SJSA1 (cell line): Measurements from ENCODE around the gene TMEM95. TPM values are rescaled to one million over a fixed set of nuclear protein-coding genes. Genes with fewer than 3 reads are reported as not detected.

ENCODE experiments used
- DNase-seq, 2 experiments: peaks; one replicate each; pipeline ENCODE4 v3.0.0-alpha.2; 2015 to 2020; ENCODE audit warnings: low spot score in 2 of 2, low read depth in 1 of 2
- H3K27ac ChIP-seq: fragments of 250-450 bp; sonication (Bioruptor Pico); 2 replicates; pipeline ENCODE4 v1.5.1; 2020; ENCODE audit warnings: mild to moderate bottlenecking, moderate library complexity
- H3K27me3 ChIP-seq: fragments of 250-450 bp; sonication (Bioruptor Pico); replicated peaks from 2 replicates; pipeline ENCODE4 v1.5.1; 2020; ENCODE audit warnings: mild to moderate bottlenecking, moderate library complexity
- H3K36me3 ChIP-seq: fragments of 250-450 bp; sonication (Bioruptor Pico); 2 replicates; pipeline ENCODE4 v1.5.1; 2020; ENCODE audit warnings: mild to moderate bottlenecking
- H3K4me1 ChIP-seq: fragments of 250-450 bp; sonication (Bioruptor Pico); replicated peaks from 2 replicates; pipeline ENCODE4 v1.6.1; 2021; ENCODE audit warnings: mild to moderate bottlenecking
- H3K4me3 ChIP-seq: fragments of 250-450 bp; sonication (Bioruptor Pico); 2 replicates; pipeline ENCODE4 v1.5.1; 2020; ENCODE audit warnings: mild to moderate bottlenecking
- H3K9me3 ChIP-seq: fragments of 250-450 bp; sonication (Bioruptor Pico); replicated peaks from 2 replicates; pipeline ENCODE4 v1.5.1; 2020; ENCODE audit warnings: mild to moderate bottlenecking
- total RNA-seq: library from RNA; depleted of rRNA; stranded (reverse); fragments of >200 nt; shearing (Covaris generic); gene quantifications from 2 replicates; pipeline ENCODE4 v1.2.3, GENCODE V29; 2014

TMEM95 gene
- total RNA-seq, 1 experiment from 2014 or later: not detected

DNA sequence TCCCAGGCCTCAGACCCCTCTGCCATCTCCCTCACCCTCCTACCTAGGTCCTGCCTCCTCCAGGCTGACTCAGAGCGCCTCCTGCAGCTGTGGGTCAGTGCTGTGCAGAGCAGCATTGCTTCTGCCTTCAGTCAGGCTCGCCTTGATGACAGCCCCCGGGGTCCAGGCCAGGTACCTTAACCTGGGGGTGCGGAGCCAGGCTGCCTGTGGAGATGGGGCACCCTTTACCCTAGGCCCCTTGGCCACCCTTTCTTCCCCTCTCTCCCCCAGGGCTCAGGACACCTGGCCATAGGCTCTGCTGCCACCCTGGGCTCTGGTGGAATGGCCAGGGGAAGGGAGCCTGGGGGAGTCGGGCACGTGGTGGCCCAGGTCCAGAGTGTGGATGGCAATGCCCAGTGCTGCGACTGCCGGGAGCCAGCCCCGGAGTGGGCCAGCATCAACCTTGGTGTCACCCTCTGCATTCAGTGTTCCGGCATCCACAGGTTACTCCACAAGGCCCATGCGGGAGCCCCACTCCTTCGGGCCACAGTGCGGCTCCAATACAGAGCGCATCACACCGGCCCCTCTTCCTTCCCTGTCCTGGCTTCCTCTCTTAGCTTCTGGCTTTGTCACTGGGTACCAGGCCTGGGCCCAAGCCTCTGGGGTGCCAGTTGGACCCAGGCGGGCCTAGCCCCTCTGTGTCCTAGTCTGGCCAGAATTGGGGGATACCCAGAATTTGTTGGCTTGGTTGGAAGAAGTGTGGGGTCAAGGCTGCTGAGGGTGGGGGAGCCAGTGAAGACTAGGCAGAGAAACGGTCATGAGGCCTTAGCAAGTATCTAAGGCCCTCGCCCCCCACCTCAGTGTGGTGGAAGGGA is 8.0 kb upstream of the TMEM95 start:
- Histone ChIP-seq H3K36me3 (peaks cover 4% of the 10 kb centered on the region), H3K9me3 (no peaks in the 10 kb centered on the region), H3K4me3 (no peak overlapping the region), H3K4me1 (peaks cover 18% of the 10 kb centered on the region), H3K27ac (no peak overlapping the region), H3K27me3 (peaks cover 25% of the 10 kb centered on the region)
- no peak for DNase-seq

DNA sequence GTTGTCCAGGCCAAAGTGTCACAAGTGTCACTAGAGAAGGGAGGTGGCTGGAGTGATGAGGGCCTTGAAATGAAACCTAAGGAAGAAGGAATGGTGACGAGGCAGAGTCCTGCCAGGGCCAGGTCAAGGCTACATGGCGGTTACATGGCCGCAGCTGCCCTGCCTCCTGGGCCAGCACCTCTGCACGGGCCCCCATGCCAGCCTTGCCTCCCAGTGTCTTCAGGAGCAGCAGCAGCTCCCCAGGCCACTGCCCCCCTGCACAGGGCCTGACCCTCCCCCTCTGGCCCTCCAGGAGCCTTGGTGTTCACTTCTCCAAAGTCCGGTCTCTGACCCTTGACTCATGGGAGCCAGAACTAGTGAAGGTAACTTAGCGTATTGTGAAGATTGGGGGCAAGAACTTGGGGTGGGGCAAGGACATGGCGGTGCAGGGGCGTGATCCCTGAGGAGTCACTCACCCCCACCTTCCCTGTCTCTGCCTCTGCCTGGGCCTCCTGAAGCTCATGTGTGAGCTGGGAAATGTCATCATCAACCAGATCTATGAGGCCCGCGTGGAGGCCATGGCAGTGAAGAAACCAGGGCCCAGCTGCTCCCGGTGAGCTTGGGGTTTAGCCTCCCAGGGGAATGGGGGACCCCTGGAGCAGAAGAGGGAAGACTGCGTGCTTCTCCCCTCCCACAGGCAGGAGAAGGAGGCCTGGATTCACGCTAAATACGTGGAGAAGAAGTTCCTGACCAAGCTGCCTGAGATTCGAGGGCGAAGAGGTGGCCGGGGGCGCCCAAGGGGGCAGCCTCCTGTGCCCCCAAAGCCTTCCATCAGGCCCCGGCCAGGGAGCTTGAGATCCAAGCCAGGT is 7.1 kb upstream of the TMEM95 start:
- no peak overlapping the region for H3K4me3 ChIP-seq
- no peak overlapping the region for H3K27ac ChIP-seq
- DNase-seq: no peak
- H3K9me3 ChIP-seq: no peaks in the 10 kb centered on the region
- peaks cover 25% of the 10 kb centered on the region for H3K4me1 ChIP-seq
- peaks cover 4% of the 10 kb centered on the region for H3K36me3 ChIP-seq
- H3K27me3 ChIP-seq: peaks cover 20% of the 10 kb centered on the region

DNA sequence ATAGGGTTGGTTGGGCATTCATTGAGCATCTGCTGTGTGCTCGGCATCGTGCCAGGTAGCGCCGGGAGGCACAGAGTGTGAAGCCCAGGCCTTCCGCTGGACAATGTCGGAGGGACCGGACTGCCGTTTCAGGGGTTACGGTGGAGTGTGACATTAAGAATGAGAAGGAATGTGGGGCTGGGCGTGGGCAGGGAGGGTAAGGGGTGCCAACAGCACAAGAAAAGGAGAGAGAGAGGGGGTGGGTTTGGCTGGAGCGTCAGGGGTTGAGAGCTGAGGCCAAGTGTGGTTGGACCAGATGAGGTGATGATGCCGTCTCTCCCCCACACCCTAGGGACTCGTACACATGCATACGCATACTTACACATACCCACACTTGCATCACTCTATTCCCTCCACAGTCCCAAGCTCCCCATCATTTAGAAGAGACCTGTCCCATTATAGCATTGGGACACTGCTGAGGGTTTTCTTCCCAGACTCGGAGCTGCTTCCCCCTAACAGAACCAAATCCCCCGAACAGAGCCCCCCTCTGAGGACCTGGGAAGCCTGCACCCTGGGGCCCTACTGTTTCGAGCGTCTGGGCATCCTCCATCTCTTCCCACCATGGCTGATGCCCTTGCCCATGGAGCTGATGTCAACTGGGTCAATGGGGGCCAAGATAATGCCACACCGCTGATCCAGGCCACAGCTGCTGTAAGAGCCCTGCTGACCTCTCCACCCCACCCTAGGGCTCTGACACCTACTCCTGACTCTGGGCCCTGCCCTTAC is 6.3 kb upstream of the TMEM95 start:
- Histone ChIP-seq H3K4me1 (peaks cover 30% of the 10 kb centered on the region), H3K27ac (no peak overlapping the region), H3K4me3 (no peak overlapping the region), H3K9me3 (no peaks in the 10 kb centered on the region), H3K36me3 (peaks cover 4% of the 10 kb centered on the region), H3K27me3 (peaks cover 12% of the 10 kb centered on the region)
- no peak for DNase-seq

DNA sequence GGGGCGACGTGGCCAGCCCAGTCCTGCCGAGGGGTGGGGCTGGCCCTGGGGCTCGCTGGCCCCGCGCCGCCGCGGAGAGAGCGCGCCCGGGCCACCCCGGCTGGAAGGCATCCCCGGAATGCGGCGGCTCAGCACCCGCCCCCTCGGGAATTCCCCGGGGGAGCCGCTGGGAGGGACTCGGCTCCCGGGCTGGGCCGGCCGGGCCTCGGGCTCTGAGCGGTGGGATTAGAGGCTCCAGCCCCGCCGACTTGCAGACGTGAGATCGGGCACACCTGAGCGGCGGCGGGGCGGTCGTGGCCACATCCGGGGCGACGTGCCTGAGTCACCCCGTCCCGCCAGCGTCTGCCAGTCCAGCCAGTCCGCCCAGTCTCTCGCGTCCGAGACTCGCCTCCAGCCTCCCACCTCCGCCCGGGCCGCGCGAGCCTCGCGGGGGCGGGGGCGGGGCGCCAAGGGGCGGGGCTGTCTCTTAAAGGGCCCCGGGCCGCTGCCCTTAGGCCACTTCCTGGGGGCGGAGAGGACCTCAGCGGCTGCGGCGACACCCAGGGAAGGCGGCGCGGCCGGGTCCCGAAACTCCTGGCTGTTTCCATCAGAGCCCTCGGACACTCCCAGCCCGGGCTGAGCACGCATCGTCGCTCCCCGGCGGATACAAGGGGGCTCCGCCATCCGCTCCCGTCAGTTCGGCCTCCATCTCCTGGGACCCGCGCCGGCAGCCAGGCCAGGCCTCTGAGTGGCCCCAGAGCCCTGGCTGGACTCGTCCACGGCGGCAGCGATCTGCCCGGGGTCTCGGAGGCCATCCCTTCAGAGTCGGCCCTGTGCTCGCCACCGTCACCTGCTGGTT is 3.1 kb upstream of the TMEM95 start, which contains the start of gene KCTD11:
TSS of gene KCTD11 (plus strand) at position 498 of the 838 bp plus-strand sequence.
- no peaks in the 10 kb centered on the region for H3K9me3 ChIP-seq
- peak; percentile 93 to 97 for DNase-seq

DNA sequence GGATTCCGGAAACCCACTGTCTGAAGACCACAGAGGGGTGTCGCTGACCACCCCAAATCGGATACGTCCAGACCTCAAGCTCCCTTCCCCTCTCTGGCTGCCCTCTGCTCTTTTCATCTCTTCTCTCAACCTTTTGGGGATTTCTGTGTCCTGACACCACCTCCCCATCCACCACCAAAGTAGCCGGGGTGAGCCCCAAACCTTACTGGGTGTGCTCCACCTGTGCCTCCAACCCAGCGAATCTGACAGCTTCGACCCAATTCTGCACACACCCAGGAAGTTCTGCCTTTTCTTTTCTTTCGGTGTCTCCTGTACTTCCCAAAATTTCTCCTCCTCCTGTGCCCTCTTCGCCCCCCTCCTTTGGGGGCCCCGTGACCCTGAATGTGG is 2.5 kb upstream of the TMEM95 start:
- H3K4me3 ChIP-seq: peak overlapping the region; percentile 77
- no peak for DNase-seq
- H3K36me3 ChIP-seq: peaks cover 4% of the 10 kb centered on the region
- H3K4me1 ChIP-seq: peaks cover 39% of the 10 kb centered on the region
- no peaks in the 10 kb centered on the region for H3K27me3 ChIP-seq
- H3K27ac ChIP-seq: peak overlapping the region; percentile 92
- no peaks in the 10 kb centered on the region for H3K9me3 ChIP-seq

More for the DNA sequence above, 3.1 kb upstream of the TMEM95 start, which contains the start of gene KCTD11:
- Histone ChIP-seq H3K27ac (peak within 1 kb of the TSS; percentile 92), H3K4me1 (peaks cover 39% of the 10 kb centered on the region), H3K36me3 (peaks cover 4% of the 10 kb centered on the region), H3K27me3 (no peaks in the 10 kb centered on the region), H3K4me3 (peak within 1 kb of the TSS; percentile 77)

DNA sequence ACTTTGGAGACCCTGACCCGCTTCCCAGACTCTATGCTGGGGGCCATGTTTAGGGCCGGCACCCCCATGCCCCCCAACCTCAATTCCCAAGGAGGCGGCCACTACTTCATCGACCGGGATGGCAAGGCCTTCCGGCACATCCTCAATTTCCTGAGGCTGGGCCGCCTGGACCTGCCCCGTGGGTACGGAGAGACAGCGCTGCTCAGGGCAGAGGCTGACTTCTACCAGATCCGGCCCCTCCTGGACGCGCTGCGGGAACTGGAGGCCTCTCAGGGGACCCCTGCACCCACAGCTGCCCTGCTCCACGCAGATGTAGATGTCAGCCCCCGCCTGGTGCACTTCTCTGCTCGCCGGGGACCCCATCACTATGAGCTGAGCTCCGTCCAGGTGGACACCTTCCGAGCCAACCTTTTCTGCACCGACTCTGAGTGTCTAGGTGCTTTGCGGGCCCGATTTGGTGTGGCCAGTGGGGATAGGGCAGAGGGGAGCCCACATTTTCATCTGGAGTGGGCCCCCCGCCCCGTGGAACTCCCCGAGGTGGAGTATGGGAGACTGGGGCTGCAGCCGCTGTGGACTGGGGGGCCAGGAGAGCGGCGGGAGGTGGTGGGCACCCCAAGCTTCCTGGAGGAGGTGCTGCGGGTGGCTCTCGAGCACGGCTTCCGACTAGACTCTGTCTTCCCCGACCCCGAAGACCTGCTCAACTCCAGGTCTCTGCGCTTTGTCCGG is 1.9 kb upstream of the TMEM95 start:
- peaks cover 39% of the 10 kb centered on the region for H3K4me1 ChIP-seq
- no peak for DNase-seq
- H3K36me3 ChIP-seq: peaks cover 4% of the 10 kb centered on the region
- no peaks in the 10 kb centered on the region for H3K27me3 ChIP-seq
- H3K27ac ChIP-seq: no peak overlapping the region
- peak overlapping the region; percentile 77 for H3K4me3 ChIP-seq
- no peaks in the 10 kb centered on the region for H3K9me3 ChIP-seq

DNA sequence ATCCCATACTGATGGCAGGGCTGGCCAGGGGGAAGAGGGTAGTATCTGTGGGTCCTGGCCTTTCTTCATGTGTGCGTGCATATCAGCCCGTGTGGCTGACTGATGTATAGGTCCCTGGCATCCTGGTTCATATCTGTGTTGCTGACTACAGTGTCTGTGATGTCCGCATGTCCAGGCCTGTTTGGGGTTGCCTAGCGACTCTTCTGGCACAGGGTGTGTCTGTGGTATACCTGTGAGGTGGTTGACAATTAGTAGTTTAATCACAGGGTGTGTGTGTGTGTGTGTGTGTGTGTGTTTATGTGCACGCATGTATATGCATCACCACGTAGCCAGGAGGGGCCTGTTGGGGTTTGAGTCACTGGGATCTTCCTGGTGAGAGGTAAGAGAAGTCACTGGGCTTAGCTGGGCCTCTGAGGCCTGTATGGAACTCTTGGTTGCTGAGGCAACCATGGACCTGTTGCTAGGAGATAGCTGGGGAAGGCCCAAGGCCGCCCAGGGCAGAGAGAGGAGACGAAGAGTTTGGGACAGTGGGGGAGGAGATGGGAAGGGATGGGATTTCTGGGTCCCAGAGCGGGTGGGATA is 603 bp upstream of the TMEM95 start:
- no peak for DNase-seq
- Histone ChIP-seq H3K36me3 (peaks cover 4% of the 10 kb centered on the region), H3K4me1 (peaks cover 39% of the 10 kb centered on the region), H3K4me3 (no peak overlapping the region), H3K27ac (no peak overlapping the region), H3K27me3 (no peaks in the 10 kb centered on the region), H3K9me3 (no peaks in the 10 kb centered on the region)

DNA sequence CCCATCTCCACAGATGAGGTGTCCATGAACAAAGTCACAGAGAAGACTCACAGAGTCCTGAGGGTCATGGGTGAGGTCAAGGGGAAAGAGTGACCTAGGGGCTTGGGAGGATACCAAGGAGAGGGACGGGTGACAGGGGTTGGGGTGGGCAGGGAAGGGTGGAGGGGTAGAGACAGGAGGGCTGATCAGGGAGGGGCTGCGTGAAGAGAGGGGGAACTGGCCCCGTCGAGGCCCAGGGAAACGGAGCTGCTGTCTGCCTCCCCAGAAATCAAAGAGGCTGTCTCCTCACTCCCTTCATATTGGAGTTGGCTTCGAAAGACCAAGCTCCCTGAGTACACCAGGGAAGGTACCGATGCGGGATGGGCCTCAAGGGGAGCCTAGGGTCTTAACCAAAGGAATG is 617 bp downstream of the TMEM95 start:
- no peak overlapping the region for H3K27ac ChIP-seq
- H3K9me3 ChIP-seq: no peaks in the 10 kb centered on the region
- DNase-seq: no peak
- H3K27me3 ChIP-seq: no peaks in the 10 kb centered on the region
- H3K4me1 ChIP-seq: peaks cover 29% of the 10 kb centered on the region
- peaks cover 4% of the 10 kb centered on the region for H3K36me3 ChIP-seq
- H3K4me3 ChIP-seq: no peak overlapping the region

DNA sequence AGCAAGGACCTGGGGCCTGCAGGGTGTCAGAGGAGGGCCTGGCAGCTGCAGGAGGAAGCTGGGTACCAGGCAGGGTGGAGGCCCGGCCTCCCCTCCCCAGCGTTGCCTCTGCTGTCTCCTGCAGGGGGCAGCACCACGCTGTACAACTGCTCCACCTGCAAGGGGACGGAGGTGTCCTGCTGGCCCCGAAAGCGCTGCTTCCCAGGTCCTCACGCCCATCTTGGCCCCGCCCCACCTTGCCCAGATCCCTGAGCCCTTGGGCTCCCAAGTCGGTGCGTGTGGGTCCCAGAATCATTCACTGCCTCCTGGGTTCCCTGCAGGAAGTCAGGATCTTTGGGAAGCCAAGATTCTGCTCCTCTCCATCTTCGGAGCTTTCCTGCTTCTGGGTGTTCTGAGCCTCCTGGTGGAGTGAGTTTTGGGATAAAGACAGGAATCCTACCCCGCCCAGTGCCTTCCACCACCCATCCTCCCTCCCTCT is 1.2 kb downstream of the TMEM95 start:
- Histone ChIP-seq H3K36me3 (peaks cover 3% of the 10 kb centered on the region), H3K4me3 (no peak overlapping the region), H3K9me3 (no peaks in the 10 kb centered on the region), H3K27ac (no peak overlapping the region), H3K4me1 (peaks cover 23% of the 10 kb centered on the region), H3K27me3 (no peaks in the 10 kb centered on the region)
- DNase-seq: peak; percentile 59 to 71

DNA sequence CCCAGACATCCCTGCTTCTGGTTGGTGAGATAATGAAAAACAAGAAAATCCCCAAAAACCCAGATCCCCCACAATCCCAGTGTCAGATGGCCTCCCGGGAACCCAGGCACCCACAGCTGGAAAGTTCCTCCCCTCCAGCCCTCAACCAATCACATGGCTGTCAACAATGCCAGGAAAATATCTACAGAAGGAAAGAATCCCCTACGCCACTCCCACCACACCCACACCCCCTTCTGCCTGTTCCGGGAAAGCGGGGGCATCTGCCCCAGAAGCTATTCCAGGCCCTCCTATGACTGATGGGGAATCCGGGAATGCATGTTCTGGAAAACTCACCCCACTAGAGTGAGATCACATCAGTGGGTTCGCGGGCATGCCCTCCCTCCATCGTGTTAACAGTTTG is 1.8 kb downstream of the TMEM95 start:
- Histone ChIP-seq H3K36me3 (no peaks in the 10 kb centered on the region), H3K4me3 (no peak overlapping the region), H3K9me3 (no peaks in the 10 kb centered on the region), H3K27ac (no peak overlapping the region), H3K27me3 (no peaks in the 10 kb centered on the region), H3K4me1 (peaks cover 20% of the 10 kb centered on the region)
- DNase-seq: no peak

DNA sequence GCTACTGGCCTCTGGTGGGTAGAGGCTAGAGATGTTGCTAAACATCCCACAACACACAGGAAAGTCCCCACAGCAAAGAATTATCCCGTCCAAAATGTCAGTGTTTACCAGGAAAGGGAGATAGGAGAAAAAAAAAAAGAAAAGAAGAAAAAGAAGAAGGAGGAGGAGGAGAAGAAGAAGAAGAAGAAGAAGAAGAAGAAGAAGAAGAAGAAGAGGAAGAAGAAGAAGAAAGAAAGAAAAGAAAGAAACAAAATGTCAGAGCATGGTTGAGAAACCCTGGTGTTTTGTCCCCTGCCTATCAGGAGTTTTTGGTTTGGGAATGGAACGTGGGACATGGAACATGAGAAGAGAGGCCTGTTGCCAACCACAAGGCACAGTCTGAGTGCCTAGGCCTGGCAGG is 2.4 kb downstream of the TMEM95 start:
- no peaks in the 10 kb centered on the region for H3K27me3 ChIP-seq
- DNase-seq: no peak

DNA sequence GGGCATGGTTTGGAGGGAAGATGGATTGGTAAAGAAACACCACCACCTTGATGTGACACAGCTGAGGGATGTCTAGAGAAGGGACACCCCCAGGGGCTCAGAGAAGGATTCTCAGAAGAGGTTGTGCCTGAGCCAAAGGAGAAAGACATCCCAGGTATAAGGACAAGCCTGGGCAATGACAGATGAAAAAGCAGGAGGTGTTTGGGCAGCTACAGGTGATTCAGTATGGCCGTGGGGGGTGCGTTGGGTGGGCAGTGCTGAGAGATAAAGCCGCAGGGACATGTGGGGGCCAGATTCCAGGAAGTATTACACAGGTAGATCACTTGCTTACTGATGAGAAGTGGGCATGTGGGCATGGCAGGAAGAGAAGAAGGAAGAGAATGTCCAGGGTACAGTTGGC is 7.0 kb downstream of the TMEM95 start:
- H3K4me3 ChIP-seq: no peak overlapping the region

More for the DNA sequence above, 2.4 kb downstream of the TMEM95 start:
- H3K27ac ChIP-seq: no peak overlapping the region
- H3K4me3 ChIP-seq: no peak overlapping the region
- no peaks in the 10 kb centered on the region for H3K9me3 ChIP-seq
- H3K4me1 ChIP-seq: peaks cover 18% of the 10 kb centered on the region
- no peaks in the 10 kb centered on the region for H3K36me3 ChIP-seq

More for the DNA sequence above, 7.0 kb downstream of the TMEM95 start:
- no peak for DNase-seq
- Histone ChIP-seq H3K27ac (no peak overlapping the region), H3K36me3 (no peaks in the 10 kb centered on the region), H3K27me3 (no peaks in the 10 kb centered on the region), H3K9me3 (no peaks in the 10 kb centered on the region), H3K4me1 (no peaks in the 10 kb centered on the region)
